ENCODE results near the gene SYNC.

The SYNC gene

DNA sequence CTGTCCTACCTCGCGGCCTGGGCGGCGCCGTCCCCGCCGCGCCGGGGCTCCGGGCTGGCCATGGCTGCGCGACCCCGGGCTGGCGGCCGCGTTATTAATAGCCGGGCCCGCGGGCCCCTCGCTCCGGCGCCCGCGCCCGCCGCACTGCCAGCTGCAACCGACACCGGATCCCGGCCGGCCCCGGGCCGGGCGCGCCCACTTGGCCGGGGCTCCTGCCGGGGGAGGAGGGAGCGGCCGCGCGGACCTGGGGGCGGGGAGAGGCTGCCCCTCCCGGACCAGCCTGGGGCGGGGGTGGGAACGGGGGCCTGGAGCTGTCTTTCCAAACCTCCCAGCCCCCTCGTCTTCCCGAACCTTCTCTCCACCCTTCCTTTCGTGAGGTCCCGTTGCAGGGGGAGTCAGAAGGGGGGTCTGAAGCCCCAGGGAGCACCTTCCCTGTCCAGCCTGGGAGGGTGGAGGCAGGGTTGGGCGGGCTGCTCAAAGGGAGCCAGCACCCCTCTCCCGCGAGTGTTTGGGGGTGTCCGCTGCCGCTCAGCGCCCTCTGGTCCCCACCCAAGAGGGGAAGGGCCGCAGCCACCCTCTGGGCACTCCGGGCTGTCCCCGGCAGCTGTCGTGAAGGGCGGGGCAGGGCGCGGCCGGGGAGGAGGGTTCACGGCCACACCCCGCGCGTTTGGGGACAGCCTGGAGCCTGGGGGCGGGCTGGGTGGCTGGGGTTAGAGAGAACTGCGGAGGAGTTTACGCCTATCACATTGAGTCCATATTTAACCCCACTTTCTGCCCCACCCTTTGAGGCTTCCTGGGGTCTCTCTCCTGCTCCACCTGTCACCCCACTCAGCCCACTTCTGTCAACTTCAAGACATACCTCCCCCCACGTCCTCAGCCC, at the start of gene SYNC:
TSS of gene SYNC (minus strand) at position 172 of the 880 bp plus-strand sequence. CDS start at position 62, 110 bp downstream.
- DNase-seq, result no peak

DNA sequence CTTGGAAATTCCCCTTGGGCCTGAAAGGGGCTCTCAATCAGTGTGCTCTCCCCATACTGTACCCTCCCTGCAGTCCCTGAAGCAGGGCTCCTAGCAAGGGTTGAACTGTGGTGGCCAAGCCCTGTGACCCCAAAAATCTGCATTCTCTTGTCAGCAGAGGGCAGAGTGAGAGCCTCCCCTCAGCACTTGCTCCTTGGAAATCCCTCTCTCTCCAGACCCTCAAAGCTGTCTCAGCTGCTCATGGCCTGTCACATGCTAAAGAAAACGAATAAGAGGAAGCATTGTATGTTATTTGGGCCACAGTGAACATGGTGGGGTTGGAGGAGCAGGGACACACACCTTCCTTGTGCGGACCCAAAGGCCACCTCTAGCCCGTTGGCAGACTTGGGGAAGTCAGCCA, 47.2 kb upstream of the SYNC start:
- no peak for DNase-seq

DNA sequence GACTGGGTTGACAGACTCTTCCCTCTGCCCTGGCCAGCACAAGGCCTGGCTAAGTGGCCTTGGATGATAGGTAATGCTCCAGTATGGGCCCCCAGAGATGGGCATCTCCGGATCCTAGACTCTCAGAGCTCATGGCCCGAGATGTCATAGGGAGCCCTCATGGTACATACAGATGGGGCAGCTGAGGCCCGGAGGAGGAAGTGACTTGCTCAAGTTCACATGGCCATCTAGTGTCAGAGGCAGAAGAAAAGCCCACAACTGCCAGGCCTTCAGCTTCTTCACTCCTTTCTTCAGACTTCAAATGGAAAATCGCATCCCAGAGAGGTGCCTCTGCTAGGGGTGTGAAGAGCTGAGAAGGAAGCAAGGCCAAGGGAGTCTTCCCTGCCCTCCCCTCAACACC, 46.8 kb upstream of the SYNC start:
- no peak for DNase-seq

DNA sequence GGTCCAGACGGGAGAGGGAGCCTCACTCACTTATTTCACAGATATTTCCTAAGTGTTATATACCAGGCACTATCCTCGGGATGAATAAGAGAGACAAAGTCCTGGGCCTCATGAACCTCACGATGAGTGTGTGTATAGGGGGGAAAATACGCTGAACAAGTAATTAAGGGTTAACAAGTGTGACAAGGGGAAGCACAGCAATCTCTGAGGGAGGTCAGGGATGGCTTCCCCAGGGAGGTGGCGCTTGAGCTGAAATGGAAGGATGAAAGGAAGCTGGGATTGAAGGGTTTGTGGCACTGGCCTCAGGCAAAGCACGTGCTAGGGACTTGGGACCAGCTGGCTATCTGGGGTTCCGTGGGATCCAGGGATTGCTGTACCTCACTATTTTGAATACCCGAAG, 46.4 kb upstream of the SYNC start:
- no peak for DNase-seq

DNA sequence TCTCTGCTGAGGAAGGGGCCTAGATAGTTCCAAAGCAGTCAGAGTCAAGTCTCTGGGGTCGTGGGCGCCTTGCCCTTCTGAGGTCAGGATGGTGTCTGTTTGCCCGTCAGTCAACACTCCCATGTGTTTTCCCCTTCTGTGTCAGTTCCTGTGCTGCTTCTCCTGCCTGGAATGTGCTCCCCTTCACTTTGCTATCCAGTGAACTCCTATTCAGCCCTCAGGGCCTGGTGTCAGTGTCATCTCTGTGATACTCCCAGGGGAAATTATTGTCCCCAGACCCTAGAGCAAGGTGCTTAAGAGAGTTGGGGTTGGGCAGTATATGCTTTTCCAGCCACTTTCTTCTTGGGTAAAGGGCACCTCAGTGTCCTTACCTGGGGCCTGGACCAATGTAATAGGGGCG, 45.8 kb upstream of the SYNC start:
- no peak for DNase-seq

DNA sequence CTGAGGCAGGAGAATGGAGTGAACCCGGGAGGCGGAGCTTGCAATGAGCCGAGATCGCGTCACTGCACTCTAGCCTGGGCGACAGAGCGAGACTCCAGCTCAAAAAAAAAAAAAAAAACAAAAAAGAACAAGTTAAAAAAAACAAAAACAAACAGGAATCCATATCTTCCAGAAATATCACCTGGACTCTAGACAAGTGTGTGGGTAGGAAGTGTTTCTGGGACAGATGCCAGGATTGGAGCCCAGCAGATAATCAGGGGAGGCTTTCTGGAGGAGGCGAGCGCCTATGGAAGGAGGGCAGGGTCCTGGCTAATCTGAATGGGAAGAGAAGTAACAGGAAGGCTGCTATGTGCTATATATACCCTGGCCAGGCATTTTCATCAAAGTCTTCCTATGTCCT, 43.6 kb upstream of the SYNC start:
- peak; percentile 12 for DNase-seq

DNA sequence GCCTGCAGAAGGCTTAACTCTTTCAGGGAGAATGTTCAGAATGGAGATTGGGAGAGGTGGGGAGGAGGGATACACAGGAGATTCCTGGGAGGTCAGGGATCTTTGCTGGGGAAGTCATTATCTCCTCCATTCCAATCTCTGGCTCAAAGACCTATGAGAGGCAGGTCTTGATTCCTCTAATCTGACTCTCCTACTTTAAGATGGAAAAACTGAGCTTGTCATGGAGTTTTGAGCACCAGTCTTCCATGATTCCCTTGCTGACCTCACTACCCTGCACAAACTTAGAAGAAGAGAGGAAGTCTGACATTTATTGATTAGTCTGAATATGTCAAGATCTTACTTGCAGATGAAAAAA, 41.5 kb upstream of the SYNC start:
- no peak for DNase-seq

DNA sequence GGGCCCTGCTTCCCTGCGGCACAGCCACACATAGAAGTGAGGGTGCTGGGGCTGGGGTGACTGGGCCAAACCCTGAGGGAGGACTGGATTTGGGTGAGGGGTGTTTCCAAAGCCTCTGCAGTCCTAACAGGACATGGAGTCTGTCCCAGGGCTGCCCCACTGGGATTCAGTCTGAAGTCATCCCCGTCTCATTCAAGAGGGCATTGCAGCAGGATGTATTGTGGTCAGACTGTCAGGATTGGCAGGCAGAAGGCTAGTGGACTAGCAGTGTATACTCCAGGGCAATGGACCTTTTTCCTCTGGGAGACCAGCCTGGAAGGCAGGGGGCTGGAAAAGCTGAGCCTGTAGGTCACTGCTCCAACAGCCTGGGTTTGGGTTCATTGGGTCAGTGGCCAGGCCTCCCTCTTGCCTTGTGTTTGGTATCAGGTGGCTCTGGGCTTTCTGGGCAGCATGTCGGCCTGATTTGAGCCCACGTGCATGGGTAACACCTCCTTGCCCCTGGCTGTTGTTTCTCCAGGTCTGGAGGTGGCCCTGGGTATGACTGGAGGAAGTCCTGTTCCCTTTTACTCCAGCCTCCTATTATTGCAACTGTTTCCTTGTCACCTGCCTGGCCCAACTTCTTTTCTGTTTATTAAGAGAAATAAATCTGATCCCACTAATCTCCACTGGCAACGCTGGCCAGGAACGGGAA, 41.0 kb upstream of the SYNC start:
- no peak for DNase-seq

DNA sequence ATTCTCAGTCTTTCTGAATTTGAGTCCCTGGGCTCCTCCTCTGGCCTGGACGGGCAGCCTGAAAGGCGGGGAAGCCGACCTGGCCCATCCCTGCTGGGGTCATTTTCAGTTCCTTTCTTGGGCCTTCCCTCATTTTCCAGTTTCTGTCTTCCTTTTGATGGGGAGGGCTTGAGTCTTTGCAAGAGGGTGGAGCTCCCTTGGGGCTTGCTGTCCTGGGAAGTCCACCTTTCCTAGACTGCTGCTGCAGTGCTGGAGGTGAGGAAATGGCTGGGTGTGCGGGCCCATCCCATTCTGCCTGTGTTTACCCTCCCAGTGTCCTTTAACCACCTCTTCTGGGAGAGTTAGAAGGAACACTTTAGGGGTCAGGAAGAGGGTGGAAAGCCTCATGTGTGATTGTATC, 40.4 kb upstream of the SYNC start:
- DNase-seq, result no peak

DNA sequence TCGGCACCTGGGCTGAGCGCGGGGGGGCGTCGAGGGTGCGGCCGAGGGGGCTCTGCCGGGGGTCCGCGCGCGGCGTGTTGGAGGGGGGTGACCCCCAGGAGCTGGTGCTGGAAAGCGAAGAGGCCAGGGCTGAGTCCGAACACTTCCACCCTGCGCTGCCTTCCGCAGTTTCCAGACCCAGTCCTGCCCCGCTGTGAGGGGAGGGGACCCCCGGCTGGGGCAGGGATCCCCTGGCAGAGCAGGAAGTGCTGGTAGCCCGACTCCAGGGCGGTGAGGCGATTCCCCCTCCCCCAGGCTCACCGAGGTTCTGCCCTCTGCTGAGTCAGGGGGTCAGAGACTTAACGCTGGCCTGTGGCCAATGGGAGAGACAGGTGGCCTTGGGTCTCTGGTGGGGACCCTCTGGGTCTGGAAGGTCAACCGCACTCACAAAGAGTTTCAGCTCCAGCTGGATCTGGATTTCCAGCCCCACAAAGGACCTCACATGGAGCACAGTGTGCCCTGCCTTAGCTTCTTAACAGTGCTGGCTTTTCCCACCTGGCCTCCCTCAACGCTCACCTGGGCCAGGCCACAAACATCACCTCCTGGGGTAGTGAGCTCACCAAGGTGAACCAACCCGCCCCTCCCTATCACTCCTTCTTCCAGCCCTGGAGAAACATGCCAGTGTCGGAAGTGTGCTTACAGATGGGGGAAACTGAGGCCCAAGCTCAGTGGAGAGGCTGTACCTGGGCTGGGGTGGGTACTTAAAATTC, 39.8 kb upstream of the SYNC start:
- no peak for DNase-seq

DNA sequence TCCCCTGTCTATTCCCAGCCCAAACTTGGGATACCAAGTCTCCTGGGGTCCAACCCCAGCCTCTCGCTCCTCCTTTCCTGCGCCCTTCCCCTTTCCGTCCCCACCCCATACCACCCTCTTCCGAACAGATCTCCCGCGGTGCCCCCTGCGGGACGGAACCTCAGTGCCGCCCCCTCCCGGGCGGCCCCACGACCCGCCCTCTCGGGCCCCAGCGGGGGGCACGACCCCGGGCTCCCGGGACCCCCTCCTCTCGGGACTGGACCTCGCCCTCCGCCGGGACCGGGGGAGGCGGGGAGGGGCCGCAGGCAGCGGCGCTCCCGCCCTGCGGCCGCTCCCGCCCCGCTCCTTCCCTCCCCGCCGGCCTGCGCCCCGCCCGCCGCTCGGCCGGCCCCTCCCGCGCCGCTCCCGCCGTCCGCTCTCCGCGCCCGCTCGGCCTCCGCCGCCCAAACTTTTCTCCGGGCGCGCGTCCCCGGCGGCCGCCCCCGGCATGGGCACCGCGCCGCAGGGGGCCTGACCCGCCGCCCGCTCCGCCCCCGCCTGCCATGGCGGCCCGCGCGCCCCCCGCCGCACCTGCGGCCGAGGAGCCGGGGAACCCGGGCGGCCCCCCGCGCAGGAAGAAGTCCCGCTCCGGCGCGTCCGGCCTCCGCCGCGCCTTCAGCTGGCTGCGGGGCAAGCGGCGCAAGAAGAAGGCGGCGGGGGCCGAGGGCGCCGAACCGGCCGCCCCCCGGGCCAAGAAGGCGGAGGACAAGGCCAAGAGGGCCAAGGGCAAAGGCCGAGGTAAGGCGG, 39.0 kb upstream of the SYNC start:
- no peak for DNase-seq

DNA sequence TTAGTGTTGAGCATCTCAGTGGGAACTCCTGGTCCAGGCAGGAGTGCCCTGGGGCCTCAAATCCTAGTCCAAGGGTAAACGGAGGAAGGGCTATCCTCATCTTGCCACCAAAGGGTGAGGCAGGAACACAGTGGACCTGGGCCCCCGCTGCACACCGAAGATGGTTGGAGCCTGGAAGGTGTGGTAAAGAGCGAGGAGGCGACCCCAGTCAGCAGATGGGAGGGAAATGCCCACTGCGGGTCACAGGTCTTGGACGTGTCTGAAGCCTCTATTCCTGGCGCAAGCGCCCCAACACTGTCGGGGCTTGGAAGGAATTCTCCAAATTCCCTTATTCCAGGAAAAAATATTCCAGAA, 38.5 kb upstream of the SYNC start:
- no peak for DNase-seq

DNA sequence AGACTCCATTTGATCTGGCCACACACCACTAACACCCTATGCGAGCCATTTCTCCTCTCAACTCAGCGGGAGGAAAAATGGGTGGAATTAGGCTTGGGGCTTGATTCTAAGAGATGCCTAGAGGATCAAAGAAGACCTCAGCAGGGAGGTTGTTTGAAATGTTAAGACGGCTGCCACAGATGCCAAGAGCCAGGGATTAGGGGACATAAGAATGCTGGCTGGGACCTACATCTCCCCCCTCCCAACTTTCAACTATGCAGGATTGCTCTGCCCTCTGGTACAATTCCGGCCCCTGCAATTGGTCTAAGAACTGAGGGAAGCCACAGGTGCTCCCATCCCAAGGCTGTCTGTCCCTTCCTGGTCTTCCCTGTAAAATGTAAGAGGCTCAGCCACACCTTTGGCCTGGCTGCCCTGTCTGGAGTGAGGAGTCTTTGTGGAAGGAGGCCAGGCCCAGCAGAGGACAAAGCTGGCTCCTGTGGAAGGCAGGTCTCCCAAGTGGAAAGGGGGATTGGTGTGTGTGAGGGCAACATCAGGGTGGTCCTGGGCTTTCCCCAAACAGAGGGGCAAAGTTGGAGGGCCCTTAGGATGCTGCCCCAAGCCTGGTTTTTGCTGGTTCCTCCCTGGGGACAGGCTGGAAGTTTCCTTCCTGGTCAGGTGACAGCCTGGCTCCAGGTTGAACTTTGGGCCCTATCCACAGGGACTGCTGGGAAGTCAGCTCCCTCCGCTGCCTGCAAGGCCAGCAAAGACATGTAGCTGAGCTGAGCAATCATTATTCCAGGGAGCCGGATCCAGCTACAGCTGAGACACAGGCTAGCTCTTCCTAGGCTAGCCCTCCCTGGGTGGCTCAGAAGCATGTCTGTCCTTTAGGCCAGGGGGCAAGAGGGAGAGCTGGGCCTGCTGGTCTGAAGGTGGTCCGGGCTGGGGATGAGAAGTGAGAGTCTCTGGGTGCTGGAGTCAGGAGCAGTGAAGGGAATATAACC, 34.5 kb upstream of the SYNC start:
- no peak for DNase-seq

DNA sequence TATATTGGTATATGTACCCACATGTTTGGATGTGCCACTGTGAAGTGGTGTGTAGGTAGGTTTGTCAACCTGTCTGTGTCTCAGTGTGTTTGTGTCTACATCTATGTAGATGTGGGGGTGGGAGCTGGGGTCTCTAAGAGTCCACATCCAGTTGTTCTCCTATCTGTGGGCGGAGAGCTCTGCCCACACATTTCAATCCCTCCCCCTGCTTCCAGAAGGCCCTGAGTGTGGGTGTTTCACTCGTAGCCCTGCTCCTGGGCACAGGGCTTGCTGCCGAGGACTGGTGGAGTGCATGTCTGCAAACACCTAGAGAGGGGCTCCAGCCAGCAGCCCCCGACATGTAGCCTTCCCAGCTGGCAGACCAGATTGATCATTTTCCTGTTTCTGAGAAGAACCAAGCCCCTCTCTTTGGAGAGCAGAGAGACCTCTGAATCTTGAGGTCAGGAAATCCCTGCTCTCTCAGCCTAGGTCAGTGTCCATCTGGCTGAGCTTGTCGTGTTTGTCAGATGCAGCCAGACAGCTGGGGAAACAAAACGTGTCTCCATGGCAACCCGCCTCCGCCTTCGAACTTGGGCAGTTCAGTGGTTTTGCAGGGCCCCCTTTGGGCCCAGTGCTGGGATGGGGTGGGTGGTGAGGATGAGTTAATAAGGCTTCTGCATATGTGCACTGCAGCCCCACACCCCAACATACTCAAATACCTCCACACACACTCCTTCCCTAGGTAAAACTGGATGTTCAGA, 31.2 kb upstream of the SYNC start:
- DNase-seq, result peak; percentile 28

DNA sequence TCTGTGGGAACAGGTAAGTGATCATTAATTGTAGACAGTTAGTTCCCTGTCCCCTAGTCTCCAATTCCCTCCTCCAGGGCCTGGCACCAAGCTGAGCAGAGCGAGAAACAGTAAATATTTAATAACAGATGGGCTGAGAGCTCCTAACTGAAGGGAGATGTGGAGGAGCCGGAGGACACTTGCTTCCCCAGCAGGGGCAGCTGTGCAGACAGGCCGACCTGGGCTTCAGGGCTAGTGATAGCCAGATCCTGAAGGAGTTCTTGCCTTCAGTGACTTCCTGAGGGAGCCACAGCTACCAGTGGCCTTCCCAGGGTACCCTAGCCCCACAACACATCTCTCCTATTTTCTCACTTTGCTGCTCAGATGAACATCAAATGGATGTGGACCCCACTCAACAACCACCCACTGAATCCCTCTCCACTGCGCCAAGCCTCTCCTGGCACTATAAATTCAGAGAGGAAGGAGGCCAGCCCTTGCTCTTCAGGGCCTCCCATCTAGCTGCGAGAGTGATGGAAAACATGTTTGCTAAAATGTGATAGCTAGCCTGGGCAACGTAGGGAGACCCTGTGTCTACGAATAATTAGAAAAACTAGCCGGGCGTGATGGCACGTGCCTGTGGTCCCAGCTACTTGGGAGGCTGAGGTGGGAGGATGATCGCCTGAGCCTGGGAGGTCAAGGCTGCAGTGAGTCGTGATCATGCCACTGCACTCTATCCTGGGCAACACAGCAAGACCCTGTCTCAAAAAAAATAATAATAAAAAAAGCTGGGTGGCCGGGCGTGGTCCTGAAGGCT, 26.9 kb upstream of the SYNC start:
- DNase-seq, result no peak

DNA sequence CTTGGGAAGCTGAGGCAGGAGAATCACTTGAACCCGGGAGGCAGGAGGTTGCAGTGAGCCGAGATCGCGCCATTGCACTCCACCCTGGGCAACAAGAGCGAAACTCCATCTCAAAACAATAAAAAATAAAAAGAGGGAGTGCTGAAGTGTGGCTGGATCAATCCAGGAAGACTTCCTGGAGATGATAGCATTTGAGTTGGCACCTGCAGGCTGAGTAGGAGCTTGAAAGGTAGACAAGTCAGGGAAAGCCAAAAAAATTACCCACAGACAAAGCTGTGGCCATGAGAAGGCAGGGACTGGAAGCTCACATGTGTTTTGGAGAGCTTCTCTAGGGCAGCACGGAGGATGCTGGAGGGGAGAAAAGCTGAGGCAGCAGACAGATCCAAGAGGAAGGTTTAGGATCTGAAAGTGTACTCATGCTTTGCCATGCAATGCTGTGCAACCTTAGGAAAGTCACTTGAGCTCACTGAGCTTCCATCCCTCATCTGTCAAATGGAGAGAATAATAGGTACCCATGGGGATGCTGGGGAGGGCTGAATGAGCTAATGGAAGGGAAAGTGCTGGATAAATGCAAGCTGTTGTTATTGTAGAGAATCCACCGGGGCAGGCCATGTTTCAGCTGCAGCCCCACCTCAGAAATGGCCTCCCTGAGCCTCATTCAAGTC, 26.0 kb upstream of the SYNC start:
- DNase-seq, result no peak

DNA sequence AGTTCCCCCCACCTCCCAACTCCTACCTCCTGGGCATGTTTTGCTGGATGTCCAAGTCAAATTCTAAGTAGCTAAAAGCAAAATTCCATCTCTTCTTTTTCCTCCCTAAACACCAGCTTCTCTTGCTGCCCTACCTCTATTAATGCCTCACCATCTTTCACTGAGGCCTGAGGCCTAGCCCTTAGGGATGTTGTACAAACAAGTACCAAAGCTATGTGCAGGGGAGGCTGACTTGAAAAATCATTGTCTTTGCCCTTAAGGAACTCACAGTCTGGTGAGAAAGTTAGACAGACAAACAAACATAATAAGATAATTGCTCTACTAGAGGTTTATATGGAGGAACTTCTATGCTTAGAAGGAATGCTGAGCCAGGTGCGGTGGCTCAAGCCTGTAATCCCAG, 25.3 kb upstream of the SYNC start:
- no peak for DNase-seq

DNA sequence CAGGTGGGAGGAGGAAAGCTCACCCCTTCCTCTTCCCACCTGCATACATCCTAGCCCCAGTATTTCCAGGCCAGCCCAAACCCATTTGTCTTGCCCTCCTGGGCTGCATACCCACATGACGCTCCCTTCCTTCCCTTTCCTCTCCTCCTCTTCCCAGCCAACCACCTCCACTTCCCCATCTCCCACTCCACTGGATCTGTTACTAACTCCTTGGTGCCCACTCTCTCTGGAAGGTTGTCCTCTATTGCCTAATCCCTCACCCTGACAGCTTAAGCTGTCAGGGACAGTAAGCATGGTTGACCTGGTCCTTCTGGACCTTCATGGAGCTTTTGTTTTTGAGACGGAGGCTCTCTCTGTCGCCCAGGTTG, 23.0 kb upstream of the SYNC start:
- no peak for DNase-seq

DNA sequence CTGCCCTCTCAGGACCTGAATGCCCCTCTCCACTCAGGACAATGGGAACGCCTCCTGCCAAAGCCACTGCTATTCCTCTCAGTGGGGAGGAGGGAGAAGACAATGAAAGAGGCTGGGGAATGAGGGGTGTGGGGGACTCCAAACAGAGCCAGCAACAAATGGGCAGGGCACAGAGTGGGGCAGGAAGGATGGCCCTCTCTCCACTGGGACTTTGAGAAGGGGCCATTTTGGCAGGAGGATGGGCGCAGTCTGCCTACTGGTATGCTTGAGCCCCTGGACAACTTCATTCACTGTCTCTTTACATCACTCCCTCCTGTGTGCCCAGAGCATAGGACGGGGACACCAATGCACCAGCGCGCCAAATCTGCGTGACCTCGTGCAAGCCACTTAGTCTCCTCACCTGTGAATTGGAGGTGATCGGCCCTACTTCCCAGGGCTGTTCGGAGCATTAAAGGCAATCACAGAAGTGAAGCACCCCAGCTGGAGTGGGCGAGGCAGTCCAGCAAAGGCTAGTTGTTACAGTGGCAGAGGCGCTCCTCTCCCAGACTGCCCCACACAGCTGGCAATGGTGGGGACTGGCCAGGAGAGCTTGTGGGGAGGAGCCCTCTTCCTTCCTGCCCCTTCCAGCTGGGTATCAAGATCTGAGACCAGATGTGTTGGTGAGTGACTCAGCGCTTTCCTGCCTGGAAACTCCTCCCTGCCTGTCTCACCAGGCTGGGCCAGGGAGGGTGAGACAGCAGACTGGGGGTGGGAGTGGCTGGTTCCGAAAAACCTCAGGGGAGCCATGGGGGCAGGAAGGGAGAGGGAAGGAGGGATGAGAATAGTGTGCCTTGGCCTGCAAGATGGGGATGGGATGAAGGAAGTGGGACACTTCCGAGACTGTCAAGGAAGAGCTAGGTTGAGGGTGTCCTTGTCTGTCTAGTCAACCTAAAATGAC, 22.4 kb upstream of the SYNC start:
- no peak for DNase-seq
